HG02973 (cell line): Measurements from ENCODE around the gene ACTR1A.
"Not testable (repeated sequence)": the region's sequence is repeated elsewhere in the genome, so short reads cannot be mapped to it uniquely, and the experiment has no call there.

Source experiments
- ATAC-seq: cut with Tn5 transposase; IDR thresholded peaks from one replicate; pipeline ENCODE4 v1.9.1; 2021; ENCODE audit warnings: moderate library complexity; ENCODE audit not compliant: unreplicated experiment

Gene ACTR1A

GRCh38 chr10:102517553-102517952 is 15.0 kb upstream of the ACTR1A start:
- ATAC-seq = no peak

DNA sequence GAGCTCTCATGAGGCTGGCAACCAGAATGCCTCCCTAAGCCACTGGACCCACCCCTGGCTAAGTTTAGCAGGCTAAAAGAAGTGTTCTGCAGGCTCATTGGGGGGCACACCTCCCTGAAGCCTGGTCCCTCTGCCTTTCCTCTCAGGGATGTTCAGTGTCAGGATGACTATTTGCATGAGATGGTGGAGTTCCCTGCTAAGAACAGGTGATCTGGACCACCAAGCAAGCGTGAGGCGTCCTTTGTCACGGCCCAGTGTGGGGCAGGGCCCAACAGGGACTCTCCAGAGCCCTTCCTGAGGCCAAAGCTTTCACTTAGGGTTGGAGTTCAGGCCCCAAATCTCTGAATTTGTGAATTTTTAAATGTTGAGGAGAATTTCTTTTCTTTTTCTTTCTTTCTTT is 13.2 kb upstream of the ACTR1A start:
- ATAC-seq = no peak

- ATAC-seq = no peak
These were observed 12.2 kb upstream of the ACTR1A start for GRCh38 chr10:102514487-102515311.

DNA sequence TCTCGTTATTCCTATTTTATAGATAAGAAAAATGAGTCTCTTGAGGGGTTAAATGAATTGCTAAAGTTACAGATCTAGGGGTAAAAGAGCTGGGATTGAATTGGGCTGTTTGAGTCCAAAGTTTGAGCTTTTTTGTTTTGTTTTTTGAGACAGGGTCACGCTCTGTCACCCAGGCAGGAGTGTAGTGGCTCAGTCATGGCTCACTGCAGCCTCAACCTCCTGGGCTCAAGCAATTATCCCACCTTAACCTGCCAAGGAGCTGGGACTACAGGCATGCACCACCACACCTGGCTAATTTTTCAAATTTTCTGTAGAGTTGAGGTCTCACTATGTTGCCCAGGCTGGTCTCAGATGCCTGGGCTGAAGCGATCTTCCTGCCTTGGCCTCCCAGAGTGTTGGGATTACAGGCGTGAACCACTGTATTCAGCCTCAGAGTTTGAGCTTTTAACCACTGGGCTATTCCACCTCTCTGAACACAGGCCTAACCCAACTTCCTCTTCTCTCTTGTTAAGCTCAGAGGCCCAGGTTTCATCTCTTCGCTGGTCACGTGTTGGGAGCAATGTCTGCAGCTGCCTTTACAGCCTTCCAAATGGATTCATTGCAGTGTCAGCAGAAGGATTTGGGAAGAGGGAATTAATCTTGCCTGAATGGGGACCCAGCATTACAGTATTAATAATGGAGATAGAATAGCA is 9.2 kb upstream of the ACTR1A start:
- peak; percentile 73 for ATAC-seq

GRCh38 chr10:102509387-102509786 is 6.9 kb upstream of the ACTR1A start:
- ATAC-seq = no peak

DNA sequence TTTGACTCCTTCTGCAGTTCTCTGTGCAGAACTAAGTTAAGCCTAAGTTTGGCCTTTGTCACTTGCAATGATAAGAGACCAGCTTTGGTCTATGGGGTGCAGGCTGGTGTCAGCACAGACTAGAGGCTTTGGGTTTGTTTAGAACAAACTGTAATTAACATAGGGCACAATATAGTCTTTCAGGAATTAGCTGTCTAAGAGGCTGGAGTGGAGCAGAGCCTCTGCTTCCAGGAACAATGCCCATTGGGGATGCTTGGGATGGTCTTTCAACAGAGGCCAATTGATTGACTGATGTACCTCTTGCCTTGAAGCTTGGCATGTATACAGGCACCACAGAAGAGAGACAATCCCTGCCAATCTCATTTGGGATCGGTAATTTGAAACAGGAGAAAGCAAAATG is 6.0 kb upstream of the ACTR1A start:
- ATAC-seq = no peak

GRCh38 chr10:102507521-102507920 is 5.0 kb upstream of the ACTR1A start:
- no peak for ATAC-seq

DNA sequence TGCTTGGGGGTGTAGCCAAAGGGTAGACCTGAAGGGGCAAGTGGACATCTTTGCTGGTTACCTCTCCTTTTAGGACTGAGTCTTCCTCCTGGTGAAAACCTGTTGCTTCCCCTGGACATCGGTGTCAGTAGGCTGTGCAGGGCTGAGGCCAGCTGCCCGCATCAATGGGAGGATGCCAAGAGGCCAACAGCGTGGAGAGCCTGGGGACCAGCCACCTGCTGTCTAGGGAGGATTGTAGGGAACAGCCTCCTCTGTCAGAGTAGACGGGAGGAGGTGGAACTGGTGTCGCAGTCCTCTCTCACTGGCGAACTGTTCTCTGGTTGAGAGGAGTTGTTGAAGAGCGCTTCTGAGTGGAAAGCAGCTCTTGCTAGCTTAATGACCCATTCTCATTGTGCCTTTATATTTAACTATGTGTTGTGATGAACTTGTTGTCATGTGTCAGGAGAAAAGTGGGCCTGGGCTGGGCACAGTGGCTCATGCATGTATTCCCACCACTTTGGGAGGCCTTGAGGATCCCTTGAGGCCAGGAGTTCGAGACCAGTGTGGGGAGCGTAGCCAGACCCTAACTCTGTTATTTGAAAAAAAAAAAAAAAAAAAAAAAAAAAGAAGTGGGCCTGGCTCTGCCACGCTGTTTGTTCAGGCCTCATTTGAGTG is 3.1 kb upstream of the ACTR1A start:
- no peak for ATAC-seq

DNA sequence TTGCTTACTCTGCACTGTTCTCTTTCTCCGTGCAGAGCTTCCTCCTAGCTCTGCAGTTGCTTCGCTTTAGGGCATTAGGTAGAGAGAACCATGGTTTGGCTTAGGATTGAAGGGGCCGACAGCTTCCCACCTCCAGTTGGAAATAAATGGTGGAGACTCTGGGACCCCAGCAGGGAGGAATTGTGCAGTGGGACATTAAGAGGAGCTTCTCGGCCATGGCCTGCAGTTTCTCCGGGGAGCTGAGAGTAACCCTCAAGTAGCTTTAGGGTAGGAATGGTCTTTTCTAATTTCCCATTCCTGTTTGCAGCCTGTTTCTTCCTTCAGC is 2.4 kb upstream of the ACTR1A start:
- no peak for ATAC-seq

DNA sequence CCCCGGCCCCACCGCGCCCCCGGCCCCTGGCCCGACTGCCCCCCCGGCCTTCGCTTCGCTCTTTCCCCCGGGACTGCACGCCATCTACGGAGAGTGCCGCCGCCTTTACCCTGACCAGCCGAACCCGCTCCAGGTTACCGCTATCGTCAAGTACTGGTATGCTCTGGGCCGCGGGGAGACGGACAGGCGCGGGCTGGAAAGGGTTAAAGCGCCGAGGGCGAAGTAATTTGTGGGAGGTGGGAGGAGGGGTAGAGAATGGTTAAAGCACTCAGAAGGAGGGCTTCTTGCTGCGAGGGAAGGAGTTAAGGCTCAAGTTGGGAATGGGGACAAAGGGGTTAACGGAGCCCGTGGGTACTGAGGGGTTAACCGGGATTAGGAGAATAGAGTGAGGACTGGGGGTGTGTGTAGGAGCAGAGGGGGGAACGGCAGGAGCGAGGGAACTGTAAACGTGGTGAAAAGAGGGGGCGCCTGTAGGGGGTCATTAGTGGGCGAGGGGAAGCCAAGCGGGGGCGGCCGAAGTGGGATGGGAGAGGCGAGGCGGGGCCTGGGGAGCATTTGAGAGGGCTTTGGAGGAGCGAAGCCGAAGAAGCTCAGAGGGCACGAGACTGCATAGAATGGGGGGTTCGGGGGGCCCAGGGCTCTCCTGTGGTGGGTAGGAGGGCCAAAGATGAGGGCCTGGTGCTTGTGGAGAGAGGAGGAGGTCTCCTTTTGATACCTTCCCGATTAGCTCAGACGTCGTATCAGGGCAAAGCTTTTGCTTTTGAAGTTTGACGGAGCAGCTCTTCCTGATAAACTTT is 1.9 kb upstream of the ACTR1A start:
- ATAC-seq = no peak

GRCh38 chr10:102503264-102504178 is 1.0 kb upstream of the ACTR1A start, which contains the start of gene SUFU:
Gene SUFU (plus strand): TSS chr10:102503972. CDS start chr10:102504153, 181 bp downstream.
- peak; percentile 59 for ATAC-seq

- ATAC-seq = peak; percentile 67
These were observed 529 bp downstream of the ACTR1A start for GRCh38 chr10:102502029-102502336.

GRCh38 chr10:102501201-102502028 is 1.1 kb downstream of the ACTR1A start:
- no peak for ATAC-seq

DNA sequence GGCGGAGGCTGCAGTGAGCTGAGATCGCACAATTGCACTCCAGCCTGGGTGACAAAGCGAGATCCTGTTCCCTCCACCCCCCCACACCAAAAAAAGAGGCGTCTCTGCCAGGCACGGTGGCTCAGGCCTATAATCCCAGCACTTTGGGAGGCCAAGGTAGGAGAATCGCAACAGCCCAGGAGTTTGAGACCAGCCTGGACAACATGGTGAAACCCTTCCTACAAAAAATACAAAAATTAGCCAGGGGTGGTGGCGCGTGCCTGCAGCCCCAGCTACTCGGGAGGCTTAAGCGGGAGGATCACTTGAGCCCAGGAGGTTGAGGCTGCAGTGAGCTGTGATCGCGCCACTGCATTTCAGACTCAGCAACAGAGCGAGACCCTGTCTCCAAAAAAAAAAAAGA is 1.8 kb downstream of the ACTR1A start:
- ATAC-seq = not testable (repeated sequence)

GRCh38 chr10:102499356-102499755 is 3.2 kb downstream of the ACTR1A start:
- ATAC-seq = no peak

DNA sequence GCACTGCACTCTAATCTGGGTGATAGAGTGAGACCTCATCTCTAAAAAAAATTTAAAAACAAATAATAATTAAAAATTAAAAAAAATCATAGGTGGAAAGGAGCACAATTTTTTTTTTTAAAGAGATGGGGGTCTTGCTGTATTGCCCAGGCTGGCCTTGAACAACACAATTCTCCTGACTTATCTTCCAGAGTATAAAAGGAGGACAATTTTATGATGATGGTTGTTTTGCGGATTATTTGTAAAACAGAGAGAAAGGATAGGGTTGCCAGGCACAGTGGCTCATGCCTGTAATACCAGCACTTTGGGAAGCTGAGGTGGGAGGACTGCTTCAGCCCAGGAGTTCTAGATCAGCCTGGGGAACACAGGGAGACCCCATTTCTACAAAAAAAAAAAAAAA is 5.0 kb downstream of the ACTR1A start:
- ATAC-seq = no peak

- ATAC-seq = no peak
These were observed 8.7 kb downstream of the ACTR1A start for GRCh38 chr10:102493771-102494170.

GRCh38 chr10:102492983-102493382 is 9.5 kb downstream of the ACTR1A start:
- no peak for ATAC-seq

DNA sequence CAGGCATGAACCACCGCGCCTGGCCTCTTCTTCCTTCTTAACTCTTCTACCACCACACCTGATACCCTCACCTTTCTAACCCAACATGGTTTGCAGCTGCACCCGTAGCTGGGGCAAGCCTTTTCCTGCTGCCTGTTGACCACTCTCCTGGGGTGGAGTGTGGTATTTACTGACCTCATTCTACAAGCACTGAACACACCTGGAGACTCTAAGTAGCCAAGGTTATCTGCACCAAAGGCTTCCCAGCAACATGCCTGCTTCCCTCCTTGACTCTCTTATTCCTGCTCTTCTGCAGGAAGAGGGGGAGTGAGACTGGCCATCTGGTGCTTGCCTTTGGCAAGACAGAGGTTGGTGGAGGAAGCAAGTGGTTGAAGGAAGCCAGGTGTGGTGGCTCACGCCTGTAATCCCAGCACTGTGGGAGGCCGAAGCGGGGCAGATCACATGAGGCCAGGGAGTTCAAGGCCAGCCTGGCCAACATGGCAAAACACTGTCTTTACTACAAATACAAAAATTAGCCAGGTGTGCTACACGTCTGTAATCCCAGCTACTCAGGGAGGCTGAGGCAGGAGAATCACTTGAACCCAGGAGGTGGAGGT is 10.1 kb downstream of the ACTR1A start:
- ATAC-seq = no peak
